GM12864 (cell line): ENCODE data around the gene NAALADL2.

ENCODE experiments used
- DNase-seq: peaks from one replicate; pipeline ENCODE4 v3.0.0-alpha.2; 2011; ENCODE audit warnings: low read depth
- H3K4me3 ChIP-seq: 2 replicates; pipeline ENCODE4 v1.5.1; 2011; ENCODE audit warnings: mild to moderate bottlenecking, low read depth, low read length, control low read depth
- CTCF ChIP-seq: IDR thresholded peaks from 2 replicates; pipeline ENCODE4 v1.5.1; 2011; ENCODE audit warnings: low read depth, mild to moderate bottlenecking, moderate library complexity, low read length, control low read depth, inconsistent platforms; ENCODE audit errors: missing control alignments

NAALADL2 gene

GRCh38 chr3:175018946-175019727 is 160.0 kb downstream of the NAALADL2 start:
- DNase-seq, result no peak
- no peak for TF ChIP-seq CTCF

GRCh38 chr3:175020101-175020500 is 161.0 kb downstream of the NAALADL2 start:
- DNase-seq, result no peak
- H3K4me3 ChIP-seq, result no peak overlapping the region
- TF ChIP-seq CTCF, result no peak

More at GRCh38 chr3:175018946-175019727, 160.0 kb downstream of the NAALADL2 start:
- no peak overlapping the region for H3K4me3 ChIP-seq

GRCh38 chr3:175029828-175030227 is 170.7 kb downstream of the NAALADL2 start:
- TF ChIP-seq CTCF, result no peak
- H3K4me3 ChIP-seq, result no peak overlapping the region
- DNase-seq, result no peak

GRCh38 chr3:175039875-175040274 is 180.7 kb downstream of the NAALADL2 start:
- no peak for DNase-seq
- H3K4me3 ChIP-seq, result no peak overlapping the region
- TF ChIP-seq CTCF, result no peak

- no peak for DNase-seq
- TF ChIP-seq CTCF, result no peak
- no peak overlapping the region for H3K4me3 ChIP-seq
These were observed 182.2 kb downstream of the NAALADL2 start for GRCh38 chr3:175041369-175041768.

- no peak for DNase-seq
- TF ChIP-seq CTCF, result no peak
These were observed 187.5 kb downstream of the NAALADL2 start for GRCh38 chr3:175046601-175047000.

GRCh38 chr3:175047786-175048185 is 188.7 kb downstream of the NAALADL2 start:
- no peak for DNase-seq
- no peak for TF ChIP-seq CTCF
- no peak overlapping the region for H3K4me3 ChIP-seq

More at GRCh38 chr3:175046601-175047000, 187.5 kb downstream of the NAALADL2 start:
- no peak overlapping the region for H3K4me3 ChIP-seq
